Measurements from ENCODE around the gene GATAD2B. TPM values are rescaled to one million over a fixed set of nuclear protein-coding genes. Genes with fewer than 3 reads are reported as not detected.

The GATAD2B gene
- total and polyA plus RNA-seq, 4 donors: 4.6 to 41.7 (median 13.4) TPM

DNA sequence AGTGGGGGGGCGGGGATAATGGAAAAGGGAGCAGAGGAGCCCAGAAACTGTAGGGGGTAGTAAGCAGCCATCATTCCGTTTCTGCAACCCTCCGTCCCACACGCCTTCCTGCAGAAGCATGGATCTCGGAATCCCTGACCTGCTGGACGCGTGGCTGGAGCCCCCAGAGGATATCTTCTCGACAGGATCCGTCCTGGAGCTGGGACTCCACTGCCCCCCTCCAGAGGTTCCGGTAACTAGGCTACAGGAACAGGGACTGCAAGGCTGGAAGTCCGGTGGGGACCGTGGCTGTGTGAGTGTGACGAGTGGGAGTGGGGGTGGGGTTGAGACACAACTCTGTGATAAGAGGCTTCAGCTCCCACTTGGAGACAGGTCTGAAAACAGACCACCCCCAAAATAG lies 45.6 kb upstream of the GATAD2B start:
- no peak for ATAC-seq (ENCODE audit: insufficient read depth, low FRiP score)
- peaks cover 0 to 4% (median 0%) of the 10 kb centered on the region in 4 donors for H3K36me3 ChIP-seq (ENCODE audit: control insufficient read depth in 4 of 4, insufficient read depth in 4 of 4, low read length in 4 of 4)
- H3K4me1 ChIP-seq (ENCODE audit: control insufficient read depth in 5 of 5, insufficient read depth in 5 of 5, low read length in 5 of 5): peaks cover 0 to 32% (median 0%) of the 10 kb centered on the region in 5 donors
- peak overlapping the region in 1 of 2 donors; percentile 70 for H3K27ac ChIP-seq (ENCODE audit: low read depth in 1 of 2, low read length in 1 of 2)
- H3K9me3 ChIP-seq (ENCODE audit: control insufficient read depth in 4 of 4, insufficient read depth in 3 of 4, low read length in 3 of 4): no peaks in the 10 kb centered on the region
- TF ChIP-seq CTCF (IDR thresholded peaks at IDR 0.05; ENCODE audit: control extremely low read depth, extremely low read depth): no peak
- peak overlapping the region; percentile 4 for H3K4me3 ChIP-seq
- H3K9ac ChIP-seq (ENCODE audit: insufficient read depth in 1 of 2, low read length in 2 of 2): peak overlapping the region; percentile 2 to 82
- H3K27me3 ChIP-seq (ENCODE audit: control insufficient read depth in 3 of 3, insufficient read depth in 3 of 3, low read length in 2 of 3): no peaks in the 10 kb centered on the region
- peak in 2 of 3 donors; percentile 52 to 67 for DNase-seq
- WGBS, 2 donors: 7% methylated on average over 13 of the region's 13 CpGs

GRCh38 chr1:153968000-153968363 lies 45.2 kb upstream of the GATAD2B start:
- DNase-seq (no peak), ATAC-seq (ENCODE audit: insufficient read depth, low FRiP score) (no peak)
- WGBS, 2 donors: 0 to 2% methylated on average over 8 of the region's 8 CpGs
- Histone ChIP-seq H3K36me3 (ENCODE audit: control insufficient read depth in 4 of 4, insufficient read depth in 4 of 4, low read length in 4 of 4) (peaks cover 0 to 3% (median 0%) of the 10 kb centered on the region in 4 donors), H3K27me3 (ENCODE audit: control insufficient read depth in 3 of 3, insufficient read depth in 3 of 3, low read length in 2 of 3) (no peaks in the 10 kb centered on the region), H3K4me3 (peak overlapping the region; percentile 18), H3K27ac (ENCODE audit: low read depth in 1 of 2, low read length in 1 of 2) (peak overlapping the region; percentile 62 to 70), H3K9me3 (ENCODE audit: control insufficient read depth in 4 of 4, insufficient read depth in 3 of 4, low read length in 3 of 4) (no peaks in the 10 kb centered on the region), H3K4me1 (ENCODE audit: control insufficient read depth in 5 of 5, insufficient read depth in 5 of 5, low read length in 5 of 5) (peaks cover 0 to 32% (median 0%) of the 10 kb centered on the region in 5 donors), H3K9ac (ENCODE audit: insufficient read depth in 1 of 2, low read length in 2 of 2) (peak overlapping the region; percentile 2 to 82)
- no peak for TF ChIP-seq CTCF (IDR thresholded peaks at IDR 0.05; ENCODE audit: control extremely low read depth, extremely low read depth)

- 0% methylated on average over 60 of the region's 60 CpGs for WGBS, 2 donors
- peak; percentile 34 for TF ChIP-seq CTCF (IDR thresholded peaks at IDR 0.05; ENCODE audit: control extremely low read depth, extremely low read depth)
- Histone ChIP-seq H3K36me3 (ENCODE audit: control insufficient read depth in 4 of 4, insufficient read depth in 4 of 4, low read length in 4 of 4) (no peaks in the 10 kb centered on the region), H3K4me1 (ENCODE audit: control insufficient read depth in 5 of 5, insufficient read depth in 5 of 5, low read length in 5 of 5) (peaks cover 0 to 38% (median 6%) of the 10 kb centered on the region in 5 donors), H3K9ac (ENCODE audit: insufficient read depth in 1 of 2, low read length in 2 of 2) (peak within 1 kb of the TSS; percentile 2 to 82), H3K4me3 (peak within 1 kb of the TSS; percentile 48), H3K27me3 (ENCODE audit: control insufficient read depth in 3 of 3, insufficient read depth in 3 of 3, low read length in 2 of 3) (no peaks in the 10 kb centered on the region), H3K9me3 (ENCODE audit: control insufficient read depth in 4 of 4, insufficient read depth in 3 of 4, low read length in 3 of 4) (no peaks in the 10 kb centered on the region), H3K27ac (ENCODE audit: low read depth in 1 of 2, low read length in 1 of 2) (peak within 1 kb of the TSS; percentile 83 to 91)
- DNase-seq (peak; percentile 96 to 99 (median 99)), ATAC-seq (ENCODE audit: insufficient read depth, low FRiP score) (peak; percentile 83)
These were observed 44.6 kb upstream of the GATAD2B start, which contains the start of gene CREB3L4 for GRCh38 chr1:153967107-153967999. TSS of gene CREB3L4 (plus strand) at chr1:153967902. CDS start at chr1:153968526, 624 bp downstream.

Measured in lung (tissue), 12 donors.